ENCODE measurements around the gene CORO2B. TPM values are rescaled to one million over a fixed set of nuclear protein-coding genes. Genes with fewer than 3 reads are reported as not detected.
A peak's percentile ranks its signal among the peaks of the same experiment; 100 is the strongest.

Gene CORO2B
- total and polyA plus RNA-seq, 5 donors from 2014 or later, result not detected

DNA sequence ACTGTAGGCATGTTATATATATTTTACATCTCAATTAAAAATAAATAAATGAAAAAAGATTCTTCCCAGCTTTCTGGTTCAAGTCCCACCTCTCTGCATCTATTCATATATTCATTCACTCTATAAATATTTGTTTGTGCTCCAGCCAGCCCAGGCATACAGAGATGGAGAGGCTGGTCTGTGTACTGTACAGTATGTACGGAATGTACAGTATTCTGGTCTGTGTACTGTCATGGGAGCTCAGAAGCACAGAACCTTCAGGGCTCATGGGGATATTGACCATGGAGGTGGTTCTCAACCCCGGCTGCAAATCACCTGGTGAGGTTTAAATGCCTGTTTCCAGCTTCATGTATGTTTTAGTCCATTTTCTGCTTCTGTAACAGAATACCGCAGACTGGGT is 13.8 kb downstream of the CORO2B start:
- DNase-seq, result no peak
- H3K9me3 Mint-ChIP-seq, result peaks cover 0 to 2% (median 0%) of the 10 kb centered on the region in 7 donors
- no peak for ATAC-seq (ENCODE audit: low read depth in 2 of 2)
- no peak overlapping the region for H3K4me3 Mint-ChIP-seq
- H3K27ac Mint-ChIP-seq, result no peak overlapping the region
- Histone ChIP-seq H3K4me1 (ENCODE audit: control insufficient read depth, insufficient read depth, low read length, poor library complexity, severe bottlenecking) (no peaks in the 10 kb centered on the region), H3K27ac (ENCODE audit: insufficient read depth, low read length, poor library complexity, severe bottlenecking) (no peak overlapping the region), H3K9me3 (ENCODE audit: control insufficient read depth in 2 of 2, low read length in 2 of 2) (no peaks in the 10 kb centered on the region), H3K27me3 (ENCODE audit: control insufficient read depth, insufficient read depth, low read length) (no peaks in the 10 kb centered on the region), H3K4me3 (ENCODE audit: low read depth, low read length) (no peak overlapping the region), H3K36me3 (ENCODE audit: control insufficient read depth, insufficient read depth, low read length) (no peaks in the 10 kb centered on the region)
- peaks cover 0 to 9% (median 1%) of the 10 kb centered on the region in 4 donors for H3K4me1 Mint-ChIP-seq
- H3K36me3 Mint-ChIP-seq, result no peaks in the 10 kb centered on the region
- peaks cover 6% of the 10 kb centered on the region for H3K27me3 Mint-ChIP-seq

DNA sequence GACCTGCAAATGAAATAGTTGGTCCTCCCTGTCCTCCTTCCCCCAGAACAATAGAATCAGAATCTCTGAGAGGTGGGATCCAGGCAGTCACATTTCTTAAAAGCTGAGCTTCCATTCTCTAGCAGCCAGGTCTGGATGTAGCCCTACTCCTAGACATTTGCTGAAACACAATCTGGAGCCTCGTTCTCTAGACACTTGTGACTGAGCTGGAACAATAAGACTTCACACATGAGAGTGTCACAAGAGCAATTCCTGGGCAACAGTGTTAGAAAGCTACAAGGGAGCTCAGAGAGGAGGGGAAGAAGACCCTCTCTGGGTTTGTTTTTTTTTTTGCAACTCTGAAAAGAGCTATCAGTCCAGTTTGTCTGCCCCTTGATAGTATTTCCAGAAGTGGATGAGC is 14.5 kb downstream of the CORO2B start:
- Mint-ChIP-seq H3K27ac (no peak overlapping the region), H3K36me3 (no peaks in the 10 kb centered on the region), H3K4me1 (peaks cover 0 to 2% (median 0%) of the 10 kb centered on the region in 4 donors), H3K27me3 (peaks cover 6% of the 10 kb centered on the region), H3K9me3 (peaks cover 0 to 2% (median 0%) of the 10 kb centered on the region in 7 donors), H3K4me3 (no peak overlapping the region)
- Histone ChIP-seq H3K36me3 (ENCODE audit: control insufficient read depth, insufficient read depth, low read length) (no peaks in the 10 kb centered on the region), H3K4me1 (ENCODE audit: control insufficient read depth, insufficient read depth, low read length, poor library complexity, severe bottlenecking) (no peaks in the 10 kb centered on the region), H3K9me3 (ENCODE audit: control insufficient read depth in 2 of 2, low read length in 2 of 2) (no peaks in the 10 kb centered on the region), H3K27me3 (ENCODE audit: control insufficient read depth, insufficient read depth, low read length) (no peaks in the 10 kb centered on the region), H3K4me3 (ENCODE audit: low read depth, low read length) (no peak overlapping the region), H3K27ac (ENCODE audit: insufficient read depth, low read length, poor library complexity, severe bottlenecking) (no peak overlapping the region)
- DNase-seq, result no peak
- no peak for ATAC-seq (ENCODE audit: low read depth in 2 of 2)

DNA sequence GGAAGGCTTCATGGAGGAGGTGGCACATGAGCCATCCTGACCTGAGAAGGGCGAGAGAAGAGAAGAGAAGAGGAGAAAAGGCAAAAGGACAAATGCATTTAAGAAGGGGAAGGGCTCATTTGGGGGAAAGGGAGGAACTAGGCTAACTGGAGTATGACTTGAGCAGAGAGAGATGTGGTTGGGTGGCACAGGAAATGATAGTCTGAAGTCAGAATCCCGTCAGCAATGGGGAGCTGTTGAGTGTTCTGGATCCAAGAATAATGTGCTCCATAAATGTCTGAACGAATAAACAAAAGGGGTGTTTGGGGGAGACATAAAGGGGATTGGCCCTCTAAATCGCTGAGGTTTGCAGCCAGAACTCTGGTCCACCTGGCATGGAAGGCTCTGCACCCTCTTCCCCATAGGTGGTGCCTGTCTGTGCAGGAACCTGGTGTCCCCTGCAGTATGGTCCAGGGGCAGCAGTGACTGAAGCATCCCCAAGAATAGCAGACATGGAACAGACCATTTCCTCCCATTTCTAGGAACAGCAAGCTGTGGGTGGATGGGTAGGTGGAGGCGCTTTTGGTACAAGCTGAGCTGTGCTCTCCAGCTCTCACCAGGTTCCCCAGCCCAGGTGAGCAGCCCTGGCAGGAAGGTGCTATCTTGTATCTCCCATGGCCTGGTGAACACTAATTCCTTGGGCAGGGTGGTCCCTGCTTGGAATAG is 15.2 kb downstream of the CORO2B start:
- Histone ChIP-seq H3K27me3 (ENCODE audit: control insufficient read depth, insufficient read depth, low read length) (no peaks in the 10 kb centered on the region), H3K4me3 (ENCODE audit: low read depth, low read length) (no peak overlapping the region), H3K4me1 (ENCODE audit: control insufficient read depth, insufficient read depth, low read length, poor library complexity, severe bottlenecking) (no peaks in the 10 kb centered on the region), H3K9me3 (ENCODE audit: control insufficient read depth in 2 of 2, low read length in 2 of 2) (no peaks in the 10 kb centered on the region), H3K36me3 (ENCODE audit: control insufficient read depth, insufficient read depth, low read length) (no peaks in the 10 kb centered on the region), H3K27ac (ENCODE audit: insufficient read depth, low read length, poor library complexity, severe bottlenecking) (no peak overlapping the region)
- Mint-ChIP-seq H3K27ac (peak overlapping the region in 1 of 3 donors; percentile 38), H3K27me3 (peaks cover 6% of the 10 kb centered on the region), H3K36me3 (no peaks in the 10 kb centered on the region), H3K4me1 (no peaks in the 10 kb centered on the region), H3K4me3 (no peak overlapping the region), H3K9me3 (peaks cover 0 to 2% (median 0%) of the 10 kb centered on the region in 7 donors)
- ATAC-seq (ENCODE audit: low read depth in 2 of 2), result no peak
- DNase-seq, result no peak

DNA sequence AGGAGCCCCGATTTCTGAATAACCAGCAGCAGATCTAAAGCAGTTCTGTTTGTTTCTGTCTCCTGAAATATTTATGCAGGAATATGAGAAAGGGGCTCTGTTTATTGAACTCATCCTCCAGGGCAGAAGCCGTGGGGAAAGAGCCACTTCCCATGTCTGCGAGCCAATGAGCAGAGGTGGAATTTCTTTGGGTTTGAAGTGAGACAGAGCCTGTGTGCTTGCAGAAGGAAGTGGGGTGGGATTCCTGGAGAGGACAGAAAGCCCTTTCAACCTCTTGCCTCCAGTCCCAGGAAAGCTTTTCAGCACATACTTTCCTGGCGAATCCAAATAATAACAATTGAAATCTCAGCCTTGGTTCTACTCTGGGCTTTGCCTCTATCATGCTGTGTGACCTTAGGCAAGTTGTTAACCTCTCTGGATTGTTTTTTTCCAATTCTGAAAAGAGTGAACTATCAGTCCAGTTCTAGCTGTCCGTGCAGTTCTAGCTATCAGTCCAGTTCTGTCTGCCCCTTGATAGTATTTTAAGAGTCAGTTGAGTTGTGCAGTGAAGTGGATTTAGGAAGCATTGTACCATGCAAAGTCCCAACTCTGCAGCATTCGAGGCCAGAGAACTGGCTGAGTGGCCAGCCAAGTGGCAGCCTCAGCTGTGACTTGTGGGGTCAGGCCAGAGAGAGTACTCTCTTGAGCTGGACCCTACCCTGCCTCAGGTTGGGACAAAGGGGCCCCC is 15.9 kb downstream of the CORO2B start:
- H3K27me3 Mint-ChIP-seq, result peaks cover 6% of the 10 kb centered on the region
- H3K4me3 Mint-ChIP-seq, result no peak overlapping the region
- no peaks in the 10 kb centered on the region for H3K4me1 Mint-ChIP-seq
- Histone ChIP-seq H3K36me3 (ENCODE audit: control insufficient read depth, insufficient read depth, low read length) (no peaks in the 10 kb centered on the region), H3K27ac (ENCODE audit: insufficient read depth, low read length, poor library complexity, severe bottlenecking) (no peak overlapping the region), H3K4me3 (ENCODE audit: low read depth, low read length) (no peak overlapping the region), H3K9me3 (ENCODE audit: control insufficient read depth in 2 of 2, low read length in 2 of 2) (no peaks in the 10 kb centered on the region), H3K4me1 (ENCODE audit: control insufficient read depth, insufficient read depth, low read length, poor library complexity, severe bottlenecking) (no peaks in the 10 kb centered on the region), H3K27me3 (ENCODE audit: control insufficient read depth, insufficient read depth, low read length) (no peaks in the 10 kb centered on the region)
- peaks cover 0 to 4% (median 0%) of the 10 kb centered on the region in 7 donors for H3K9me3 Mint-ChIP-seq
- no peaks in the 10 kb centered on the region for H3K36me3 Mint-ChIP-seq
- no peak for DNase-seq
- ATAC-seq (ENCODE audit: low read depth in 2 of 2), result no peak
- H3K27ac Mint-ChIP-seq, result no peak overlapping the region

DNA sequence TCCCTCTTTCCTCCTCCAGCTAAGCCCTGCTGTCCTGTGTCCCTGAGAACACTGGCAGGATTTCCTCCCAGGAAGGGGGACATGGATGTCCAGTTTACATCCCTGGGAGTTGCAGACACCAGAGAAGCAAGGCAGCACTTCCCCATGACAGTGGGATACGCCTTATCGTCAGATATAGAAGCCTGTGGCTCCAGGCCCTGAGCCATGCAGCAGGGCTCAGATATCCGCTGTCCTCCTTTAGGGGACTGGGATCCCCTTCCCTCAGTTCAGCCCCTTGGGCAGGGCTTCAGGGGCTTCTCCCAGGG is 16.4 kb downstream of the CORO2B start:
- Histone ChIP-seq H3K36me3 (ENCODE audit: control insufficient read depth, insufficient read depth, low read length) (no peaks in the 10 kb centered on the region), H3K27me3 (ENCODE audit: control insufficient read depth, insufficient read depth, low read length) (no peaks in the 10 kb centered on the region), H3K4me3 (ENCODE audit: low read depth, low read length) (no peak overlapping the region), H3K27ac (ENCODE audit: insufficient read depth, low read length, poor library complexity, severe bottlenecking) (no peak overlapping the region), H3K9me3 (ENCODE audit: control insufficient read depth in 2 of 2, low read length in 2 of 2) (no peaks in the 10 kb centered on the region), H3K4me1 (ENCODE audit: control insufficient read depth, insufficient read depth, low read length, poor library complexity, severe bottlenecking) (no peaks in the 10 kb centered on the region)
- Mint-ChIP-seq H3K27me3 (peaks cover 6% of the 10 kb centered on the region), H3K9me3 (peaks cover 0 to 4% (median 0%) of the 10 kb centered on the region in 7 donors), H3K36me3 (no peaks in the 10 kb centered on the region), H3K27ac (no peak overlapping the region), H3K4me3 (no peak overlapping the region), H3K4me1 (no peaks in the 10 kb centered on the region)
- DNase-seq (no peak), ATAC-seq (ENCODE audit: low read depth in 2 of 2) (no peak)

DNA sequence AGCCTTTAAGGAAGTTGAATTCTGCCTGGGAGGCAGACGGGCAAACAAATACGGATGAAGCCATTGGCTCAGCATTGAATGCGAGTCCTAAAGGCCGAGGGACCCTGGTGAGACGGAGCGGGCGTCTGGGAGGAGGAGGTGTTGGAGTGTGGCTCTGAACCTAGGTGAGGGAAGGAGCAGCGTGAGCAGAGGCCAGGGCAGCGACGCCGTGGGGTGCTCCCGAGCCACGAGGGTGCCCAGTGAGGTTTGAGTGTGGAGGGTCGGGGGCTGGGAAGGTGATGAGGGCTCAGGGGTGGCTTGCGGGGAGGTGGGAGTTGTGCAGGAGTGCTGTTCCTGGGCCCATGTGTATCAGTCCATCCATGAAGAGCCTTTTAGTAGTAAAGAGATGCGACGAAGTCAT is 17.0 kb downstream of the CORO2B start:
- no peaks in the 10 kb centered on the region for H3K36me3 Mint-ChIP-seq
- Histone ChIP-seq H3K36me3 (ENCODE audit: control insufficient read depth, insufficient read depth, low read length) (no peaks in the 10 kb centered on the region), H3K27ac (ENCODE audit: insufficient read depth, low read length, poor library complexity, severe bottlenecking) (no peak overlapping the region), H3K9me3 (ENCODE audit: control insufficient read depth in 2 of 2, low read length in 2 of 2) (no peaks in the 10 kb centered on the region), H3K27me3 (ENCODE audit: control insufficient read depth, insufficient read depth, low read length) (no peaks in the 10 kb centered on the region), H3K4me1 (ENCODE audit: control insufficient read depth, insufficient read depth, low read length, poor library complexity, severe bottlenecking) (no peaks in the 10 kb centered on the region), H3K4me3 (ENCODE audit: low read depth, low read length) (no peak overlapping the region)
- peaks cover 3% of the 10 kb centered on the region for H3K27me3 Mint-ChIP-seq
- no peak for DNase-seq
- ATAC-seq (ENCODE audit: low read depth in 2 of 2), result no peak
- no peak overlapping the region for H3K27ac Mint-ChIP-seq
- no peak overlapping the region for H3K4me3 Mint-ChIP-seq
- H3K4me1 Mint-ChIP-seq, result no peaks in the 10 kb centered on the region
- peaks cover 0 to 4% (median 0%) of the 10 kb centered on the region in 7 donors for H3K9me3 Mint-ChIP-seq

DNA sequence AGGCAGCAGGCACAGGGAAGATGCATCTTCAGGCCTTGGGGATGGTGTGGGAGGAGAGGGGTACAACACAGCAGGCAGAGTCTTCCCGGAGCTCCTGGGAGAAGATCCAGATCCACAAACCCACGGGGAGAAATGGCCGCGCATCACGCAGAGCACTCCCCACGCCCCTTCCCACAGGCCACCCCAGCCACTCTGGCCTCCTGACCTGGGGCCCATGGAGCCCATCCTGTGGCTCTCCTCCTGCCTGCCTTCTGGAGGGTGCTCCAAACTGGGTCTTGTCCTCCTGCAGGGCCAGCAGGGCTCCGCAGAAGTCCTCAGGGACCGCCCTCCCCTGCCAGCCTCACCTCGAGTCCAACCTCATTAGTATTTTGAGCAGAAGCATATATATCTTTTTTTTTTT is 17.9 kb downstream of the CORO2B start:
- no peaks in the 10 kb centered on the region for H3K36me3 ChIP-seq (ENCODE audit: control insufficient read depth, insufficient read depth, low read length)
- ATAC-seq (ENCODE audit: low read depth in 2 of 2) (no peak), DNase-seq (no peak)
- Mint-ChIP-seq H3K27ac (no peak overlapping the region), H3K9me3 (peaks cover 0 to 4% (median 0%) of the 10 kb centered on the region in 7 donors), H3K27me3 (no peaks in the 10 kb centered on the region), H3K36me3 (no peaks in the 10 kb centered on the region), H3K4me3 (no peak overlapping the region), H3K4me1 (no peaks in the 10 kb centered on the region)
- H3K27ac ChIP-seq (ENCODE audit: insufficient read depth, low read length, poor library complexity, severe bottlenecking), result no peak overlapping the region
- H3K9me3 ChIP-seq (ENCODE audit: control insufficient read depth in 2 of 2, low read length in 2 of 2), result no peaks in the 10 kb centered on the region
- H3K4me1 ChIP-seq (ENCODE audit: control insufficient read depth, insufficient read depth, low read length, poor library complexity, severe bottlenecking), result no peaks in the 10 kb centered on the region
- H3K4me3 ChIP-seq (ENCODE audit: low read depth, low read length), result no peak overlapping the region
- no peaks in the 10 kb centered on the region for H3K27me3 ChIP-seq (ENCODE audit: control insufficient read depth, insufficient read depth, low read length)

DNA sequence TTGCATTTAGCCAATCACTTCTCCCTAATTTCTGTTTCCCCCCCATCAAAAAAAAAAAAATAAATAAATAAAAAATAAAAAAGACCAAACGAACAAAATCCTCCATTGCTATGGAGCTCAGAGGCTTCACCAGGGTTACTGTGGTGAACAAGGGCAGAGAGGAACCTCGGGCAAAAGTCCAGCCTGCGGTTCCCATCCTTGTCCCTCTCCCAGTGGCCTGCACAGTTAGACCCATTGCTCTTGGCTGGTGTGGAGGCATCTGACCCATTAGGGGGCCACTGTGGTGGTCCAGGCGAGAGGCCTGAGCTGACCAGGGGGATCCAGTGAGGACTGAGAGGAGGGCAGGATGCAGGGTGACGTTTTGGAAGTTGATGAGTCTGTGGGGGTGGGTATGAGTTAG is 18.8 kb downstream of the CORO2B start:
- H3K9me3 Mint-ChIP-seq, result peaks cover 0 to 4% (median 0%) of the 10 kb centered on the region in 7 donors
- Histone ChIP-seq H3K4me1 (ENCODE audit: control insufficient read depth, insufficient read depth, low read length, poor library complexity, severe bottlenecking) (no peaks in the 10 kb centered on the region), H3K27me3 (ENCODE audit: control insufficient read depth, insufficient read depth, low read length) (no peaks in the 10 kb centered on the region), H3K9me3 (ENCODE audit: control insufficient read depth in 2 of 2, low read length in 2 of 2) (no peaks in the 10 kb centered on the region), H3K4me3 (ENCODE audit: low read depth, low read length) (no peak overlapping the region), H3K27ac (ENCODE audit: insufficient read depth, low read length, poor library complexity, severe bottlenecking) (no peak overlapping the region), H3K36me3 (ENCODE audit: control insufficient read depth, insufficient read depth, low read length) (no peaks in the 10 kb centered on the region)
- no peak overlapping the region for H3K27ac Mint-ChIP-seq
- no peaks in the 10 kb centered on the region for H3K4me1 Mint-ChIP-seq
- H3K4me3 Mint-ChIP-seq, result no peak overlapping the region
- DNase-seq (no peak), ATAC-seq (ENCODE audit: low read depth in 2 of 2) (no peak)
- H3K36me3 Mint-ChIP-seq, result no peaks in the 10 kb centered on the region
- no peaks in the 10 kb centered on the region for H3K27me3 Mint-ChIP-seq
